DND-41 (cell line): ENCODE measurements around the gene TBC1D9.

Experiments used
- ATAC-seq: fragments of 200-7000 bp; cut with Tn5 transposase; 3 replicates; pipeline ENCODE4 v1.9.1; 2021; ENCODE audit warnings: low read depth; ENCODE audit not compliant: insufficient read depth
- DNase-seq: peaks from one replicate; pipeline ENCODE4 v3.0.0-alpha.2; 2020
- H2AFZ ChIP-seq: 2 replicates; pipeline ENCODE4 v1.6.0; 2012; ENCODE audit warnings: low read depth, low read length
- H3K27ac ChIP-seq: 2 replicates; pipeline ENCODE4 v1.5.1; 2012; ENCODE audit warnings: low read length, inconsistent platforms
- H3K27me3 ChIP-seq: fragments of 200-600 bp; sonication (generic); 2 replicates; pipeline ENCODE4 v1.6.0; 2012; ENCODE audit warnings: low read length, mild to moderate bottlenecking, inconsistent platforms; ENCODE audit not compliant: insufficient read depth, poor library complexity
- H3K36me3 ChIP-seq: 2 replicates; pipeline ENCODE4 v1.5.1; 2012; ENCODE audit warnings: low read length, inconsistent platforms; ENCODE audit not compliant: insufficient read depth
- H3K4me1 ChIP-seq: 2 replicates; pipeline ENCODE4 v1.5.1; 2012; ENCODE audit warnings: mild to moderate bottlenecking, low read length; ENCODE audit not compliant: insufficient read depth
- H3K4me2 ChIP-seq: 2 replicates; pipeline ENCODE4 v1.6.0; 2012; ENCODE audit warnings: mild to moderate bottlenecking, moderate library complexity, low read length, inconsistent platforms; ENCODE audit not compliant: insufficient read depth
- H3K4me3 ChIP-seq, 2 experiments: fragments of 200-600 bp in 1 of 2; shearing (Covaris generic) in 1 of 2; 2 replicates each; pipeline ENCODE4 v1.5.1; 2012 to 2016; ENCODE audit warnings: inconsistent platforms in 2 of 2, low read length in 2 of 2, mild to moderate bottlenecking in 2 of 2, low read depth in 1 of 2, moderate library complexity in 1 of 2
- H3K79me2 ChIP-seq: 2 replicates; pipeline ENCODE4 v1.6.0; 2012; ENCODE audit warnings: low read length, inconsistent platforms; ENCODE audit not compliant: insufficient read depth
- H3K9ac ChIP-seq: 2 replicates; pipeline ENCODE4 v1.6.0; 2012; ENCODE audit warnings: low read depth, mild to moderate bottlenecking, inconsistent platforms, low read length, moderate library complexity
- H3K9me3 ChIP-seq: 2 replicates; pipeline ENCODE4 v1.5.1; 2012; ENCODE audit warnings: low read length, moderate library complexity, mild to moderate bottlenecking, inconsistent platforms; ENCODE audit not compliant: insufficient read depth, severe bottlenecking
- H4K20me1 ChIP-seq: 2 replicates; pipeline ENCODE4 v1.6.0; 2012; ENCODE audit warnings: low read length; ENCODE audit not compliant: insufficient read depth
- CTCF ChIP-seq: IDR thresholded peaks from 2 replicates; pipeline ENCODE4 v1.5.1; 2012; ENCODE audit warnings: borderline replicate concordance, low read length, moderate library complexity, mild to moderate bottlenecking; ENCODE audit not compliant: poor library complexity, severe bottlenecking; ENCODE audit errors: extremely low read depth
- EZH2 ChIP-seq: IDR thresholded peaks from 3 replicates; pipeline ENCODE4 v1.6.1; 2012; ENCODE audit warnings: borderline replicate concordance, low read depth, mild to moderate bottlenecking, moderate library complexity, low read length, inconsistent platforms; ENCODE audit not compliant: severe bottlenecking

The TBC1D9 gene

GRCh38 chr4:140756319-140757231, at the start of gene TBC1D9:
TBC1D9 (minus strand) TSS chr4:140756385; CDS start chr4:140756045, 340 bp downstream.
- Histone ChIP-seq H3K79me2 (no peaks in the 10 kb centered on the region), H2AFZ (no peak within 1 kb of the TSS), H3K4me3 (no peak within 1 kb of the TSS), H3K36me3 (no peaks in the 10 kb centered on the region), H3K4me2 (no peak within 1 kb of the TSS), H3K4me1 (no peaks in the 10 kb centered on the region), H3K27ac (no peak within 1 kb of the TSS), H3K9me3 (no peaks in the 10 kb centered on the region), H3K27me3 (no peaks in the 10 kb centered on the region), H3K9ac (no peak within 1 kb of the TSS), H4K20me1 (no peaks in the 10 kb centered on the region)
- TF ChIP-seq CTCF (no peak), EZH2 (no peak)
- ATAC-seq (no peak), DNase-seq (no peak)

- Histone ChIP-seq H3K79me2 (no peaks in the 10 kb centered on the region), H3K36me3 (no peaks in the 10 kb centered on the region), H3K4me1 (no peaks in the 10 kb centered on the region), H3K9me3 (no peaks in the 10 kb centered on the region), H2AFZ (no peak overlapping the region), H3K9ac (no peak overlapping the region), H3K4me2 (no peak overlapping the region), H4K20me1 (no peaks in the 10 kb centered on the region), H3K4me3 (no peak overlapping the region), H3K27ac (no peak overlapping the region), H3K27me3 (peaks cover 2% of the 10 kb centered on the region)
- DNase-seq = no peak
- ATAC-seq = no peak
- TF ChIP-seq EZH2 = no peak
- no peak for TF ChIP-seq CTCF
Measured at GRCh38 chr4:140805293-140805692, 49.1 kb upstream of the TBC1D9 start.

- Histone ChIP-seq H3K9me3 (no peaks in the 10 kb centered on the region), H3K27me3 (no peaks in the 10 kb centered on the region), H4K20me1 (no peaks in the 10 kb centered on the region), H3K79me2 (no peaks in the 10 kb centered on the region), H3K4me1 (no peaks in the 10 kb centered on the region), H2AFZ (no peak overlapping the region), H3K36me3 (no peaks in the 10 kb centered on the region), H3K9ac (no peak overlapping the region), H3K4me3 (no peak overlapping the region), H3K4me2 (no peak overlapping the region), H3K27ac (no peak overlapping the region)
- TF ChIP-seq CTCF (no peak), EZH2 (no peak)
- ATAC-seq = no peak
- DNase-seq = no peak
Measured at GRCh38 chr4:140802591-140802990, 46.4 kb upstream of the TBC1D9 start.
